HUDEP-2 (cell line): ENCODE measurements around the gene CAND2.
"Not testable (repeated sequence)": the region's sequence is repeated elsewhere in the genome, so short reads cannot be mapped to it uniquely, and the experiment has no call there.

Experiments used
- DNase-seq, 76 experiments: peaks; one replicate each; lab custom pipeline; 2025; ENCODE audit not compliant: unreplicated experiment in 76 of 76; lab: John Stamatoyannopoulos, UW

CAND2 gene

DNA sequence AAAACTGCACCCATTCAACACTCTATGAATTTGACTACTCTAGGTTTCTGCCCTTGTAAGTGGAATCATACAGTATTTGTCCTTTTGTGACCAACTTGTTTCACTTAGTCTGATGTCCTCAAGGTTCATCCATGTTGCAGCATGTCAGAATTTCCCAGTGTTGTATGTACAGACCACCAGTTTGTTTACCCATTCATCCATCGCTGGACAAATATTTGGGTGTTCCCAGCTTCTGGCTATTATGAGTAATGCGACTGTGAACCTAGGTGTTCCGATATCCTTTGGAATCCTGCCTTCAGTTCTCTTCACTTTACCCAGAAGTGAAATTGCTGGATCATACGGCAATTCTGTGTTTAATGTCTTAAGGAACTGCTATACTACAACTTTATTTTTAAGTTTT is 32.3 kb downstream of the CAND2 start:
- DNase-seq, result no peak

DNA sequence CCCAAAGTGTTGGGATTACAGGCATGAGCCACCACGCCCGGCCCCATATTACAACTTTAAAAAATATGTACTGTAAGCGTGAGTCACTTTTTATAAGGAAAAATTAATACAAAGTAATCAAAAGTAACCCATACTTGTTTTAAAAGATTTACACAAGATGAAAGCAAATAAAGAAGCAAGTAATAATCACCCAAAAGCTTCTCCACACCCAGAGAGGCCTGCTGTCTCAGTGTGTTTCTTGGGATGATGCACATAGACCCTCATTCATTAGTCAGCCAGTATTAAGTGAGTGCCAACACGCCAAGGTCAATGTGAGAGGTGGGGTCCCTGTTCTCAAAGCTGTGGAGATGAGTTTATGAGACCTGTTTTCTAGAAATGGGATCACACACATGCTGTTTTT is 32.9 kb downstream of the CAND2 start:
- DNase-seq, result no peak

GRCh38 chr3:12829886-12830784 is 33.7 kb downstream of the CAND2 start:
- no peak for DNase-seq

- no peak for DNase-seq
Measured at GRCh38 chr3:12830785-12831156, 34.3 kb downstream of the CAND2 start.

DNA sequence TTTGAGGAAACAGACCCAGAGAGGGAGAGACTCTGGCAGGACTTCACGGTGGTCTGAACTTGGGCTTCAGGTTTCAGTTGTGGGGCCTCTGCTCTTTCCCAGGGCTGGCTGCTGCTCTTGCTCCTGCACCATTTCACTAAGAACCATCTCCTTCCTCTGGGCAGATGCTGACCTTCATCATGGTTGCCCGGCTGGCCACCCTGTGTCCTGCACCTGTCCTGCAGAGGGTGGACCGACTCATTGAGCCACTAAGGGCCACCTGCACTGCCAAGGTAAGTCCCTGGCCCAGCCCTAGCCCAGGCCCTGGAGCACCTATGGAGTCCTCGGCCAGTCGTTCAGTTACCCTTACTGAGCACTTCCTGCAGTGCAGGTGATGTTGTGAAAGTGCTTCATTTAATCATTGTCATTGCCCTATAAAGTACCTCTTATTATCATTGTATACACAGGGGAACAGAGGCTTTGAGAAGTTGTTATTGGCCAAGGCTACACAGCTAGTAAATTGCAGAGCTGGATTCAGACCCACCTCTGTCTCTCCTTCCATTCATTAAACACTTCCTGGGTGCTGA is 34.9 kb downstream of the CAND2 start:
- no peak for DNase-seq

- no peak for DNase-seq
Measured at GRCh38 chr3:12832350-12833221, 36.1 kb downstream of the CAND2 start.

- DNase-seq, result no peak
Measured at GRCh38 chr3:12833222-12834161, 37.0 kb downstream of the CAND2 start.

DNA sequence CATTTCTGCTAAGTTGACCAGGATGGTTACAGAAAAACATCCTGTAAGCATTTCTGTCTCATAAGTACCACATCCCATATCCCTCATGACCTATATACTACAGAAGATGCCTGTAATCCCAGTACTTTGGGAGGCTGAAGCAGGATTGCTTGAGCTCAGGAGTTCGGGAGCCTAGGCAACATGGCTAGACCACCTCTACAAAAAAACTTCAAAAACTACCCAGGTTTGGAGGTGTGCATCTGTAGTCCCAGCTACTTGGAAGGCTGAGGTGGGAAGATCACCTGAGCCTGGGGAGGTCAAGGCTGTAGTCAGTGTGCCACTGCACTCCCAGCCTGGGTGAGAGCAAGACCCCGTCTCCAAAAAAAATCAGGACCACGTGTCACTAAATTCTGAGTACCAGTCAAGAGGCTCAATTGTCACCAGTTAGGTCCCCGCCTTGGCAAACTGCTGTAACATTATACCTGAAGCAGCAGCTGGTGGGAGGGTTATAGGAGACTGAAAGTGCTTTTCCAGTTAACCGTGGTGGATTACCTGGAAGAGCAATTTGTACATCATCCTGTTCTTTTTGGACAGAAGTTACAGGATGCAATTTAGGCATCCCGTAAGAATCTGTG is 38.7 kb downstream of the CAND2 start:
- no peak for DNase-seq

DNA sequence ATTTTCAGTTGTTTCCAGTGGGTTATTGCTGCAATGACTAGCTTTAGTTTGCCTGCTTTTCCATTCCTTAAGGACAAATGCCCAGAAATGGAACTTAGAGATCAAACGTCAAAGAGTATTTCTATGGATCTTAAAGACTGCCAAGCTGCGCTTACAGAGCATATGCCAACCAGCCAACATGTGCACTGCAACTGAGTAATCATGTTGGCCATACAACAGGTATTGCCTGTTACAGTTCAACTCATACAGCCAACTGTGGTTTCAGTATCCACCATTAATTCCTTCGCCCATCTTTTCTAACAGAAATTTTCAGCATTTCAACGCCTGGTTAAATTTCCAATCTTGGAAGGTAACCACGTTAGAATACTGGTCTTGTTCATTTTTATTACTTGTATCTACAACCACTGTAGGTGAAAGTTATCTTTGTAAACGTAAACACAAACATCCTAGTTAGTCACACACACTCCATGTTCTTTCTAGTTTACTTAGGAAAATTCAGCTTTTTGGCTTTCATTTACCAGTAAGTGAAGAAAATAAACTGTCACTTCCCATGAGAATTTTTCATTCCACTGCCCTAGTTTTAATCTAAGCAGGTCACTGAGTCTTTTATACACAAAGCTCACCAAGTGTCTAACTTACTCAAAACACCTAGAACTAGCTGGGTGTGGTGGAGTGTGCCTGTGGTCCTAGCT is 41.0 kb downstream of the CAND2 start:
- no peak for DNase-seq

- no peak for DNase-seq
Measured at GRCh38 chr3:12838179-12838965, 41.9 kb downstream of the CAND2 start.

GRCh38 chr3:12839156-12839946 is 42.9 kb downstream of the CAND2 start:
- peak in 2 of 76 experiments; percentile 9 to 24 for DNase-seq

GRCh38 chr3:12840148-12840547 is 43.7 kb downstream of the CAND2 start:
- DNase-seq, result not testable (repeated sequence)

GRCh38 chr3:12840591-12841148 is 44.2 kb downstream of the CAND2 start:
- peak in 1 of 76 experiments; percentile 13 for DNase-seq

GRCh38 chr3:12841149-12841969 is 44.9 kb downstream of the CAND2 start, which contains the start of gene RPL32:
TSS of gene RPL32 (minus strand) at chr3:12841565. CDS start at chr3:12840237, 1,328 bp downstream.
- DNase-seq, result peak in 75 of 76 experiments; percentile 34 to 95 (median 73)

- DNase-seq, result no peak
Measured at GRCh38 chr3:12841970-12842328, 45.5 kb downstream of the CAND2 start.

- DNase-seq, result no peak
Measured at GRCh38 chr3:12842469-12842868, 46.0 kb downstream of the CAND2 start.
